GM19239 (cell line): ENCODE results near the gene ZNF568.

ENCODE experiments used
- DNase-seq: peaks from one replicate; pipeline ENCODE4 v3.0.0; 2011; ENCODE audit warnings: low spot score; ENCODE audit not compliant: insufficient read length
- FAIRE-seq: peaks from 2 replicates; lab custom pipeline; 2011; peaks lifted over from hg19 to GRCh38; lab: Jason Lieb, UNC

Gene ZNF568

GRCh38 chr19:36997152-36997842 is 81.2 kb downstream of the ZNF568 start:
- no peak for FAIRE-seq
- no peak for DNase-seq

- DNase-seq (no peak), FAIRE-seq (no peak)
Observed at GRCh38 chr19:36997843-36998235, 81.7 kb downstream of the ZNF568 start.

GRCh38 chr19:36999313-36999712 is 83.2 kb downstream of the ZNF568 start:
- FAIRE-seq (no peak), DNase-seq (no peak)

GRCh38 chr19:37007587-37008220 is 91.6 kb downstream of the ZNF568 start:
- no peak for DNase-seq

GRCh38 chr19:37009871-37010270 is 93.7 kb downstream of the ZNF568 start:
- no peak for FAIRE-seq
- no peak for DNase-seq

More at GRCh38 chr19:37007587-37008220, 91.6 kb downstream of the ZNF568 start:
- FAIRE-seq, result no peak

GRCh38 chr19:37012093-37012745 is 96.1 kb downstream of the ZNF568 start:
- no peak for FAIRE-seq

GRCh38 chr19:37014456-37014855 is 98.3 kb downstream of the ZNF568 start:
- DNase-seq (no peak), FAIRE-seq (no peak)

More at GRCh38 chr19:37012093-37012745, 96.1 kb downstream of the ZNF568 start:
- no peak for DNase-seq

GRCh38 chr19:37045140-37045539 is 129.0 kb downstream of the ZNF568 start:
- FAIRE-seq, result no peak
- no peak for DNase-seq
